Measurements from ENCODE around the gene GALNT1.

Gene GALNT1

GRCh38 chr18:35582899-35583558 lies 1.5 kb downstream of the GALNT1 start:
- DNase-seq (ENCODE audit: low read depth in 2 of 2): no peak

GRCh38 chr18:35584735-35585134 lies 3.2 kb downstream of the GALNT1 start:
- no peak for DNase-seq (ENCODE audit: low read depth in 2 of 2)

- no peak for DNase-seq (ENCODE audit: low read depth in 2 of 2)
These were observed 4.1 kb downstream of the GALNT1 start for GRCh38 chr18:35585608-35586007.

- DNase-seq (ENCODE audit: low read depth in 2 of 2): no peak
These were observed 6.6 kb downstream of the GALNT1 start for GRCh38 chr18:35588122-35588521.

GRCh38 chr18:35588995-35589394 lies 7.5 kb downstream of the GALNT1 start:
- DNase-seq (ENCODE audit: low read depth in 2 of 2): no peak

- no peak for DNase-seq (ENCODE audit: low read depth in 2 of 2)
These were observed 8.0 kb downstream of the GALNT1 start for GRCh38 chr18:35589546-35589945.

GRCh38 chr18:35590935-35591334 lies 9.4 kb downstream of the GALNT1 start:
- no peak for DNase-seq (ENCODE audit: low read depth in 2 of 2)

GRCh38 chr18:35592298-35592697 lies 10.8 kb downstream of the GALNT1 start:
- no peak for DNase-seq (ENCODE audit: low read depth in 2 of 2)

- no peak for DNase-seq (ENCODE audit: low read depth in 2 of 2)
These were observed 12.3 kb downstream of the GALNT1 start for GRCh38 chr18:35593859-35594258.

- DNase-seq (ENCODE audit: low read depth in 2 of 2): no peak
These were observed 16.2 kb downstream of the GALNT1 start for GRCh38 chr18:35597758-35598157.

- DNase-seq (ENCODE audit: low read depth in 2 of 2): no peak
These were observed 20.8 kb downstream of the GALNT1 start for GRCh38 chr18:35602193-35602820.

GRCh38 chr18:35603008-35603407 lies 21.5 kb downstream of the GALNT1 start:
- DNase-seq (ENCODE audit: low read depth in 2 of 2): no peak

GRCh38 chr18:35603528-35603927 lies 22.0 kb downstream of the GALNT1 start:
- DNase-seq (ENCODE audit: low read depth in 2 of 2): no peak

GRCh38 chr18:35604369-35604768 lies 22.8 kb downstream of the GALNT1 start:
- DNase-seq (ENCODE audit: low read depth in 2 of 2): no peak

- no peak for DNase-seq (ENCODE audit: low read depth in 2 of 2)
These were observed 24.3 kb downstream of the GALNT1 start for GRCh38 chr18:35605686-35606417.

- DNase-seq (ENCODE audit: low read depth in 2 of 2): no peak
These were observed 27.7 kb downstream of the GALNT1 start for GRCh38 chr18:35609236-35609635.

GRCh38 chr18:35610089-35610488 lies 28.5 kb downstream of the GALNT1 start:
- no peak for DNase-seq (ENCODE audit: low read depth in 2 of 2)

- no peak for DNase-seq (ENCODE audit: low read depth in 2 of 2)
These were observed 29.2 kb downstream of the GALNT1 start for GRCh38 chr18:35610724-35611123.

GRCh38 chr18:35611518-35611917 lies 30.0 kb downstream of the GALNT1 start:
- no peak for DNase-seq (ENCODE audit: low read depth in 2 of 2)

GRCh38 chr18:35616074-35616473 lies 34.5 kb downstream of the GALNT1 start:
- DNase-seq (ENCODE audit: low read depth in 2 of 2): no peak

- peak; percentile 32 to 49 for DNase-seq (ENCODE audit: low read depth in 2 of 2)
These were observed 35.3 kb downstream of the GALNT1 start for GRCh38 chr18:35616664-35617423.

- no peak for DNase-seq (ENCODE audit: low read depth in 2 of 2)
These were observed 36.3 kb downstream of the GALNT1 start for GRCh38 chr18:35617865-35618264.
